ENCODE data around the gene SETX. TPM values are rescaled to one million over a fixed set of nuclear protein-coding genes. Genes with fewer than 3 reads are reported as not detected.

The SETX gene
- total and polyA plus RNA-seq, 10 of the 15 experiments (the other 5 are each of a cell fraction or from before 2014, with no cell fraction given), result 15.8 to 75.7 (median 37.0) TPM

DNA sequence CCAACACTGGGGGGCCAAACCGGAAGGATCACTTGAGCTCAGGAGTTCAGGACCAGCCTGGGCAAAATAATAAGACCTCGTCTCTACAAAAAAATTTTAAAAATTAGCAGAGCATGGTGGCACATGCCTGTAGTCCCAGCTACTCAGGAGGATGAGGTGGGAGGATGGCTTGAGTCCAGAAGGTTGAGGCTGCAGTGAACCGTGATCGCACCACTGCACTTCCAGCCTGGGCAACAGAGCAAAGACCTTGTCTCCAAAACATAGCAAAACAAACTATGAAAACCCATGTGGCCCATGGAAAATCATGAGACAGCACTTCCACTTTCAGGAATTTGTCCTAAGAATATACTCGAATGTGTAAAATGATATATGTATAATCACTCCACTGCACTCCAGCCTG lies 6.1 kb downstream of the SETX start:
- H3K36me3 ChIP-seq (ENCODE audit: control insufficient read depth in 2 of 2, insufficient read depth in 2 of 2, low read length in 1 of 2), result peaks cover 8 to 34% of the 10 kb centered on the region in 2 experiments
- SMC1A ChIA-PET (ENCODE audit: uncharacterized antibody, unreplicated experiment), result interaction anchor here (1.7 to 9.5 kb wide), 2 partner anchors 34 to 35 kb away, joined by 5 to 131 read pairs; no protein-coding TSS in a partner anchor
- RAD21 ChIA-PET (ENCODE audit: unreplicated experiment), result interaction anchor here (1.2 to 1.7 kb wide), 2 partner anchors 33 to 35 kb away, joined by 4 to 8 read pairs; no protein-coding TSS in a partner anchor
- no peaks in the 10 kb centered on the region for H3K9me3 ChIP-seq (replicated peaks; ENCODE audit: control insufficient read depth, insufficient read depth, low read length)
- H3K9ac ChIP-seq (ENCODE audit: control insufficient read depth, insufficient read depth, low read length), result no peak overlapping the region
- no peak overlapping the region for H3K4me3 ChIP-seq
- H3K79me2 ChIP-seq (ENCODE audit: control insufficient read depth, insufficient read depth, low read length), result peaks cover 55% of the 10 kb centered on the region
- peak overlapping the region; percentile 27; the same call in 1 of the 2 replicates for H3K4me2 ChIP-seq (ENCODE audit: control insufficient read depth, insufficient read depth)
- CTCF ChIA-PET, result interaction anchor here (1.4 kb wide), 1 partner anchor 80 kb away, joined by 3 read pairs; no protein-coding TSS in a partner anchor
- FAIRE-seq (no peak), DNase-seq (ENCODE audit: low read depth, low spot score) (no peak), ATAC-seq (peak; percentile 11; the same call in 1 of the 3 replicates)
- H3K27ac ChIP-seq (ENCODE audit: control insufficient read depth, insufficient read depth), result no peak overlapping the region
- intact Hi-C loops (cut with micrococcal nuclease; ENCODE audit: unreplicated experiment) (no loop called here), in situ Hi-C loops (cut with MboI) (no loop called here)
- TF ChIP-seq BHLHE40 (IDR thresholded peaks at IDR 0.05; ENCODE audit: borderline replicate concordance in 1 of 2, low read depth in 2 of 2, low read length in 1 of 2), result peak in 1 of 2 experiments; percentile 5; a peak in 1 of 4 replicates
- TF ChIP-seq, protein P1, sequence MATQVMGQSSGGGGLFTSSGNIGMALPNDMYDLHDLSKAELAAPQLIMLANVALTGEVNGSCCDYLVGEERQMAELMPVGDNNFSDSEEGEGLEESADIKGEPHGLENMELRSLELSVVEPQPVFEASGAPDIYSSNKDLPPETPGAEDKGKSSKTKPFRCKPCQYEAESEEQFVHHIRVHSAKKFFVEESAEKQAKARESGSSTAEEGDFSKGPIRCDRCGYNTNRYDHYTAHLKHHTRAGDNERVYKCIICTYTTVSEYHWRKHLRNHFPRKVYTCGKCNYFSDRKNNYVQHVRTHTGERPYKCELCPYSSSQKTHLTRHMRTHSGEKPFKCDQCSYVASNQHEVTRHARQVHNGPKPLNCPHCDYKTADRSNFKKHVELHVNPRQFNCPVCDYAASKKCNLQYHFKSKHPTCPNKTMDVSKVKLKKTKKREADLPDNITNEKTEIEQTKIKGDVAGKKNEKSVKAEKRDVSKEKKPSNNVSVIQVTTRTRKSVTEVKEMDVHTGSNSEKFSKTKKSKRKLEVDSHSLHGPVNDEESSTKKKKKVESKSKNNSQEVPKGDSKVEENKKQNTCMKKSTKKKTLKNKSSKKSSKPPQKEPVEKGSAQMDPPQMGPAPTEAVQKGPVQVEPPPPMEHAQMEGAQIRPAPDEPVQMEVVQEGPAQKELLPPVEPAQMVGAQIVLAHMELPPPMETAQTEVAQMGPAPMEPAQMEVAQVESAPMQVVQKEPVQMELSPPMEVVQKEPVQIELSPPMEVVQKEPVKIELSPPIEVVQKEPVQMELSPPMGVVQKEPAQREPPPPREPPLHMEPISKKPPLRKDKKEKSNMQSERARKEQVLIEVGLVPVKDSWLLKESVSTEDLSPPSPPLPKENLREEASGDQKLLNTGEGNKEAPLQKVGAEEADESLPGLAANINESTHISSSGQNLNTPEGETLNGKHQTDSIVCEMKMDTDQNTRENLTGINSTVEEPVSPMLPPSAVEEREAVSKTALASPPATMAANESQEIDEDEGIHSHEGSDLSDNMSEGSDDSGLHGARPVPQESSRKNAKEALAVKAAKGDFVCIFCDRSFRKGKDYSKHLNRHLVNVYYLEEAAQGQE (IDR thresholded peaks at IDR 0.05; ENCODE audit: low read depth, low read length), result no peak
- no peak for TF ChIP-seq USF1 (IDR thresholded peaks at IDR 0.05; ENCODE audit: borderline replicate concordance, extremely low read length, insufficient read depth, low read depth, low read length)
- no peak for TF ChIP-seq IKZF1 (conservative IDR thresholded peaks at IDR 0.05)
- TF ChIP-seq NFXL1 (IDR thresholded peaks at IDR 0.05; ENCODE audit: borderline replicate concordance), result no peak
- no peak for TF ChIP-seq MYB (IDR thresholded peaks at IDR 0.05; ENCODE audit: borderline replicate concordance, low read depth, low read length)
- no peak for TF ChIP-seq CBX5 (IDR thresholded peaks at IDR 0.05; ENCODE audit: low read depth)
- TF ChIP-seq SP1 (IDR thresholded peaks at IDR 0.05; ENCODE audit: low read depth, low read length), result no peak
- H3K27me3 ChIP-seq (replicated peaks in 1 of 2; ENCODE audit: control insufficient read depth in 2 of 2, insufficient read depth in 2 of 2, low read length in 1 of 2), result no peaks in the 10 kb centered on the region
- no peaks in the 10 kb centered on the region; the same call in 1 of the 2 replicates for H4K20me1 ChIP-seq (ENCODE audit: control insufficient read depth, insufficient read depth)
- peaks cover 16% of the 10 kb centered on the region for H3K4me1 ChIP-seq (ENCODE audit: control insufficient read depth, insufficient read depth, low read length)
- POLR2A ChIA-PET, result no interaction called here
- no TSS peak for BruUV-seq (replicated peaks)
- 56% methylated on average over 5 of the region's 5 CpGs for WGBS (ENCODE audit: insufficient coverage, insufficient replicate concordance, low lambda C conversion rate, missing lambda C conversion rate)
- H2AFZ ChIP-seq (ENCODE audit: control insufficient read depth, low read depth, low read length), result no peak overlapping the region

All from GM12878 (cell line).